ENCODE measurements around the gene MEGF11.

GRCh38 chr15:66065325-66065724 lies 188.2 kb downstream of the MEGF11 start:
- TF ChIP-seq, protein P1, sequence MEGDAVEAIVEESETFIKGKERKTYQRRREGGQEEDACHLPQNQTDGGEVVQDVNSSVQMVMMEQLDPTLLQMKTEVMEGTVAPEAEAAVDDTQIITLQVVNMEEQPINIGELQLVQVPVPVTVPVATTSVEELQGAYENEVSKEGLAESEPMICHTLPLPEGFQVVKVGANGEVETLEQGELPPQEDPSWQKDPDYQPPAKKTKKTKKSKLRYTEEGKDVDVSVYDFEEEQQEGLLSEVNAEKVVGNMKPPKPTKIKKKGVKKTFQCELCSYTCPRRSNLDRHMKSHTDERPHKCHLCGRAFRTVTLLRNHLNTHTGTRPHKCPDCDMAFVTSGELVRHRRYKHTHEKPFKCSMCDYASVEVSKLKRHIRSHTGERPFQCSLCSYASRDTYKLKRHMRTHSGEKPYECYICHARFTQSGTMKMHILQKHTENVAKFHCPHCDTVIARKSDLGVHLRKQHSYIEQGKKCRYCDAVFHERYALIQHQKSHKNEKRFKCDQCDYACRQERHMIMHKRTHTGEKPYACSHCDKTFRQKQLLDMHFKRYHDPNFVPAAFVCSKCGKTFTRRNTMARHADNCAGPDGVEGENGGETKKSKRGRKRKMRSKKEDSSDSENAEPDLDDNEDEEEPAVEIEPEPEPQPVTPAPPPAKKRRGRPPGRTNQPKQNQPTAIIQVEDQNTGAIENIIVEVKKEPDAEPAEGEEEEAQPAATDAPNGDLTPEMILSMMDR (IDR thresholded peaks at IDR 0.05; ENCODE audit: low read length): no peak
- no peak for TF ChIP-seq EZH2 (IDR thresholded peaks at IDR 0.05; ENCODE audit: borderline replicate concordance, low read length)
